DOHH2 (cell line): ENCODE results near the gene ADGRB2.
A peak's percentile ranks its signal among the peaks of the same experiment; 100 is the strongest.

Source experiments
- H3F3A ChIP-seq: fragments of 200-600 bp; sonication (generic), shearing (Covaris generic); 2 replicates; pipeline ENCODE4 v1.6.0; 2016; ENCODE audit warnings: antibody characterized with exemption, mild to moderate bottlenecking; ENCODE audit not compliant: control insufficient read depth, insufficient read depth
- H3K27ac ChIP-seq: fragments of 200-600 bp; sonication (generic); 2 replicates; pipeline ENCODE4 v1.5.1; 2014; ENCODE audit warnings: low read depth, mild to moderate bottlenecking, low read length, moderate library complexity
- H3K27me3 ChIP-seq: fragments of 200-600 bp; sonication (generic); 2 replicates; pipeline ENCODE4 v1.6.1; 2014; ENCODE audit warnings: mild to moderate bottlenecking, low read length, mixed read lengths; ENCODE audit not compliant: control insufficient read depth
- H3K36me3 ChIP-seq: fragments of 200-600 bp; sonication (generic); 2 replicates; pipeline ENCODE4 v1.6.1; 2014; ENCODE audit warnings: mild to moderate bottlenecking, low read length, moderate library complexity, mixed read lengths; ENCODE audit not compliant: control insufficient read depth
- H3K4me1 ChIP-seq: fragments of 200-600 bp; sonication (generic); 2 replicates; pipeline ENCODE4 v1.6.1; 2014; ENCODE audit warnings: mild to moderate bottlenecking, low read length, mixed read lengths; ENCODE audit not compliant: control insufficient read depth
- H3K4me2 ChIP-seq: fragments of 200-600 bp; sonication (generic); 2 replicates; pipeline ENCODE4 v1.6.0; 2014; ENCODE audit warnings: mild to moderate bottlenecking, low read length, moderate library complexity
- H3K4me3 ChIP-seq: fragments of 200-600 bp; sonication (generic); 2 replicates; pipeline ENCODE4 v1.5.1; 2014; ENCODE audit warnings: mild to moderate bottlenecking, low read length, mixed read lengths
- H3K79me2 ChIP-seq: fragments of 200-600 bp; sonication (generic); 2 replicates; pipeline ENCODE4 v1.6.1; 2014; ENCODE audit warnings: mild to moderate bottlenecking, low read length, mixed read lengths; ENCODE audit not compliant: control insufficient read depth
- H3K9me2 ChIP-seq: fragments of 200-600 bp; sonication (generic); replicated peaks from 2 replicates; pipeline ENCODE4 v1.6.1; 2014; ENCODE audit warnings: mild to moderate bottlenecking, low read length, mixed read lengths; ENCODE audit not compliant: control insufficient read depth
- H3K9me3 ChIP-seq: fragments of 200-600 bp; sonication (generic); 2 replicates; pipeline ENCODE4 v1.6.1; 2014; ENCODE audit warnings: antibody characterized with exemption, low read length, mixed read lengths; ENCODE audit not compliant: control insufficient read depth, insufficient read depth
- H4K20me1 ChIP-seq: fragments of 200-600 bp; sonication (generic); 2 replicates; pipeline ENCODE4 v1.6.0; 2014; ENCODE audit warnings: low read depth, mild to moderate bottlenecking, antibody characterized with exemption, low read length, moderate library complexity; ENCODE audit not compliant: control insufficient read depth, insufficient read depth
- CTCF ChIP-seq: fragments of 200-600 bp; sonication (generic); IDR thresholded peaks from one replicate; pipeline ENCODE4 v1.5.1; 2014; ENCODE audit warnings: antibody characterized with exemption, mild to moderate bottlenecking, low read depth, low read length; ENCODE audit not compliant: poor library complexity, severe bottlenecking
- EZH2phosphoT487 ChIP-seq: fragments of 200-600 bp; sonication (generic); IDR thresholded peaks from 2 replicates; pipeline ENCODE4 v1.6.1; 2017; ENCODE audit warnings: borderline replicate concordance, mild to moderate bottlenecking, antibody characterized with exemption, low read length, moderate library complexity, mixed read lengths

ADGRB2 gene

GRCh38 chr1:31758823-31759222 is 5.3 kb downstream of the ADGRB2 start:
- H3K4me3 ChIP-seq, result no peak overlapping the region
- H3K4me1 ChIP-seq, result peaks cover 33% of the 10 kb centered on the region
- peaks cover 4% of the 10 kb centered on the region; the same call in 1 of the 2 replicates for H4K20me1 ChIP-seq
- H3K36me3 ChIP-seq, result no peaks in the 10 kb centered on the region
- no peak for TF ChIP-seq EZH2phosphoT487
- TF ChIP-seq CTCF, result no peak
- H3K9me2 ChIP-seq, result no peaks in the 10 kb centered on the region
- no peak overlapping the region for H3K27ac ChIP-seq
- peaks cover 61% of the 10 kb centered on the region for H3K27me3 ChIP-seq
- no peaks in the 10 kb centered on the region for H3F3A ChIP-seq
- no peak overlapping the region for H3K4me2 ChIP-seq
- no peaks in the 10 kb centered on the region for H3K79me2 ChIP-seq
- no peaks in the 10 kb centered on the region for H3K9me3 ChIP-seq

- no peaks in the 10 kb centered on the region for H3K79me2 ChIP-seq
- no peak overlapping the region for H3K27ac ChIP-seq
- no peaks in the 10 kb centered on the region for H3K9me2 ChIP-seq
- H3F3A ChIP-seq, result no peaks in the 10 kb centered on the region
- no peaks in the 10 kb centered on the region for H3K36me3 ChIP-seq
- no peak for TF ChIP-seq EZH2phosphoT487
- no peak for TF ChIP-seq CTCF
- H3K9me3 ChIP-seq, result no peaks in the 10 kb centered on the region
- H3K27me3 ChIP-seq, result peaks cover 62% of the 10 kb centered on the region
- H4K20me1 ChIP-seq, result peaks cover 4% of the 10 kb centered on the region; the same call in 1 of the 2 replicates
- no peak overlapping the region for H3K4me2 ChIP-seq
- H3K4me1 ChIP-seq, result peaks cover 25% of the 10 kb centered on the region
- no peak overlapping the region for H3K4me3 ChIP-seq
Observed at GRCh38 chr1:31757989-31758388, 6.2 kb downstream of the ADGRB2 start.

GRCh38 chr1:31757204-31757679 is 6.9 kb downstream of the ADGRB2 start:
- Histone ChIP-seq H3K4me2 (no peak overlapping the region), H3K4me1 (peaks cover 19% of the 10 kb centered on the region), H3K36me3 (no peaks in the 10 kb centered on the region), H3K79me2 (no peaks in the 10 kb centered on the region), H3K4me3 (no peak overlapping the region), H3K9me2 (no peaks in the 10 kb centered on the region), H3K27me3 (peaks cover 62% of the 10 kb centered on the region), H4K20me1 (peaks cover 4% of the 10 kb centered on the region; the same call in 1 of the 2 replicates), H3K9me3 (no peaks in the 10 kb centered on the region), H3F3A (no peaks in the 10 kb centered on the region), H3K27ac (no peak overlapping the region)
- TF ChIP-seq EZH2phosphoT487 (no peak), CTCF (peak; percentile 15)
